Astrocyte (in vitro differentiated cells and primary cell): ENCODE results near the gene AAGAB. TPM values are rescaled to one million over a fixed set of nuclear protein-coding genes. Genes with fewer than 3 reads are reported as not detected.

Experiments used
- DNase-seq: peaks from one replicate; pipeline ENCODE4 v3.0.0-alpha.2; 2010; ENCODE audit warnings: low read depth
- FAIRE-seq: peaks from 2 replicates; lab custom pipeline; 2011; peaks lifted over from hg19 to GRCh38; lab: Jason Lieb, UNC
- H2AFZ ChIP-seq: 2 replicates; pipeline ENCODE4 v1.6.0; 2012; ENCODE audit warnings: low read depth, low read length, inconsistent platforms
- H3K27ac ChIP-seq: 2 replicates; pipeline ENCODE4 v1.5.1; 2011; ENCODE audit warnings: low read depth, low read length, inconsistent platforms
- H3K27me3 ChIP-seq: 2 replicates; pipeline ENCODE4 v1.6.0; 2011; ENCODE audit warnings: low read length, inconsistent platforms; ENCODE audit not compliant: insufficient read depth
- H3K36me3 ChIP-seq: 2 replicates; pipeline ENCODE4 v1.5.1; 2011; ENCODE audit warnings: low read length, inconsistent platforms; ENCODE audit not compliant: insufficient read depth
- H3K4me1 ChIP-seq: 2 replicates; pipeline ENCODE4 v1.5.1; 2011; ENCODE audit warnings: low read length, inconsistent platforms; ENCODE audit not compliant: insufficient read depth
- H3K4me2 ChIP-seq: 2 replicates; pipeline ENCODE4 v1.6.0; 2012; ENCODE audit warnings: low read length, inconsistent platforms
- H3K4me3 ChIP-seq: 2 replicates; pipeline ENCODE4 v1.5.1; 2011; ENCODE audit warnings: low read depth, mild to moderate bottlenecking, low read length, inconsistent platforms; ENCODE audit not compliant: insufficient read depth
- H3K79me2 ChIP-seq: 2 replicates; pipeline ENCODE4 v1.6.0; 2012; ENCODE audit warnings: mild to moderate bottlenecking, low read length, inconsistent platforms; ENCODE audit not compliant: insufficient read depth
- H3K9ac ChIP-seq: 2 replicates; pipeline ENCODE4 v1.6.0; 2012; ENCODE audit warnings: mild to moderate bottlenecking, low read length, inconsistent platforms
- H3K9me3 ChIP-seq: 2 replicates; pipeline ENCODE4 v1.5.1; 2012; ENCODE audit warnings: low read depth, mild to moderate bottlenecking, low read length, inconsistent platforms; ENCODE audit not compliant: insufficient read depth
- H4K20me1 ChIP-seq: 2 replicates; pipeline ENCODE4 v1.6.0; 2012; ENCODE audit warnings: low read length, inconsistent platforms; ENCODE audit not compliant: insufficient read depth
- H3K27ac Mint-ChIP-seq: one replicate; pipeline ENCODE4 v1.8.0; 2021; ENCODE audit warnings: mild to moderate bottlenecking, mixed read lengths; ENCODE audit not compliant: unreplicated experiment
- H3K27me3 Mint-ChIP-seq: one replicate; pipeline ENCODE4 v1.8.0; 2021; ENCODE audit warnings: low read depth, mixed read lengths; ENCODE audit not compliant: unreplicated experiment
- H3K36me3 Mint-ChIP-seq: one replicate; pipeline ENCODE4 v1.8.0; 2021; ENCODE audit warnings: low read depth, mixed read lengths; ENCODE audit not compliant: unreplicated experiment
- H3K4me1 Mint-ChIP-seq: one replicate; pipeline ENCODE4 v1.8.0; 2021; ENCODE audit warnings: low read depth, mixed read lengths; ENCODE audit not compliant: unreplicated experiment
- H3K4me3 Mint-ChIP-seq: one replicate; pipeline ENCODE4 v1.8.0; 2021; ENCODE audit warnings: mild to moderate bottlenecking, moderate library complexity, mixed read lengths; ENCODE audit not compliant: unreplicated experiment
- H3K9me3 Mint-ChIP-seq: one replicate; pipeline ENCODE4 v1.8.0; 2021; ENCODE audit warnings: mild to moderate bottlenecking, mixed read lengths; ENCODE audit not compliant: unreplicated experiment
- CTCF ChIP-seq: IDR thresholded peaks from 2 replicates; pipeline ENCODE4 v1.5.1; 2011; ENCODE audit warnings: low read depth, mild to moderate bottlenecking, inconsistent platforms, low read length, moderate library complexity; ENCODE audit not compliant: insufficient read depth
- EZH2 ChIP-seq: IDR thresholded peaks from 2 replicates; pipeline ENCODE4 v1.6.1; 2012; ENCODE audit warnings: mild to moderate bottlenecking, low read length, inconsistent platforms; ENCODE audit not compliant: insufficient read depth
- total RNA-seq: library from RNA; stranded (reverse); gene quantifications from 2 replicates; pipeline ENCODE4 v1.2.1, GENCODE V29; 2021

AAGAB gene
- total RNA-seq, 1 donor from 2014 or later = 52.2 TPM

- Mint-ChIP-seq H3K4me3 (no peak overlapping the region), H3K4me1 (peaks cover 44% of the 10 kb centered on the region), H3K9me3 (no peaks in the 10 kb centered on the region), H3K27me3 (no peaks in the 10 kb centered on the region), H3K36me3 (peaks cover 53% of the 10 kb centered on the region), H3K27ac (no peak overlapping the region)
- TF ChIP-seq EZH2 = no peak
- no peak for TF ChIP-seq CTCF
- Histone ChIP-seq H3K27me3 (no peaks in the 10 kb centered on the region), H3K4me1 (peaks cover 58% of the 10 kb centered on the region), H2AFZ (no peak overlapping the region), H3K4me3 (no peak overlapping the region), H3K36me3 (peaks cover 19% of the 10 kb centered on the region), H3K79me2 (peaks cover 49% of the 10 kb centered on the region), H3K9ac (no peak overlapping the region), H3K4me2 (no peak overlapping the region), H4K20me1 (peaks cover 4% of the 10 kb centered on the region), H3K9me3 (no peaks in the 10 kb centered on the region), H3K27ac (no peak overlapping the region)
- DNase-seq = no peak
- no peak for FAIRE-seq
Measured at GRCh38 chr15:67170143-67170925, 84.1 kb downstream of the AAGAB start.

- Histone ChIP-seq H3K79me2 (peaks cover 48% of the 10 kb centered on the region), H3K4me2 (peak overlapping the region; percentile 74), H4K20me1 (peaks cover 4% of the 10 kb centered on the region), H3K27ac (peak overlapping the region; percentile 49), H3K36me3 (peaks cover 19% of the 10 kb centered on the region), H3K4me3 (peak overlapping the region; percentile 22), H3K9ac (peak overlapping the region; percentile 79), H3K4me1 (peaks cover 55% of the 10 kb centered on the region), H2AFZ (no peak overlapping the region), H3K9me3 (no peaks in the 10 kb centered on the region), H3K27me3 (no peaks in the 10 kb centered on the region)
- TF ChIP-seq CTCF (no peak), EZH2 (no peak)
- FAIRE-seq = no peak
- peaks cover 44% of the 10 kb centered on the region for H3K4me1 Mint-ChIP-seq
- no peaks in the 10 kb centered on the region for H3K27me3 Mint-ChIP-seq
- DNase-seq = no peak
- H3K9me3 Mint-ChIP-seq = no peaks in the 10 kb centered on the region
- peak overlapping the region; percentile 55 for H3K27ac Mint-ChIP-seq
- H3K4me3 Mint-ChIP-seq = no peak overlapping the region
- H3K36me3 Mint-ChIP-seq = peaks cover 49% of the 10 kb centered on the region
Measured at GRCh38 chr15:67168694-67169093, 85.8 kb downstream of the AAGAB start.

GRCh38 chr15:67167091-67167490 lies 87.4 kb downstream of the AAGAB start:
- Histone ChIP-seq H3K79me2 (peaks cover 50% of the 10 kb centered on the region), H3K27ac (peak overlapping the region; percentile 96), H3K4me1 (peaks cover 55% of the 10 kb centered on the region), H4K20me1 (peaks cover 4% of the 10 kb centered on the region), H2AFZ (no peak overlapping the region), H3K27me3 (no peaks in the 10 kb centered on the region), H3K36me3 (peaks cover 14% of the 10 kb centered on the region), H3K9me3 (no peaks in the 10 kb centered on the region), H3K4me3 (peak overlapping the region; percentile 20), H3K4me2 (peak overlapping the region; percentile 74), H3K9ac (peak overlapping the region; percentile 79)
- Mint-ChIP-seq H3K27ac (peak overlapping the region; percentile 34), H3K9me3 (no peaks in the 10 kb centered on the region), H3K4me1 (peaks cover 43% of the 10 kb centered on the region), H3K27me3 (no peaks in the 10 kb centered on the region), H3K4me3 (no peak overlapping the region), H3K36me3 (peaks cover 42% of the 10 kb centered on the region)
- TF ChIP-seq CTCF (no peak), EZH2 (no peak)
- DNase-seq (no peak), FAIRE-seq (no peak)
